A549 (cell line): ENCODE data around the gene SHQ1. TPM values are rescaled to one million over a fixed set of nuclear protein-coding genes. Genes with fewer than 3 reads are reported as not detected.

Experiments
- ATAC-seq, 2 experiments: fragments of 200-7000 bp in 1 of 2; fragments of >200 bp in 1 of 2; cut with Nextera tagmentation in 1 of 2; cut with Tn5 transposase in 1 of 2; 3 replicates each; pipeline versions ENCODE4 v1.8.0 to v1.9.1; 2018 to 2020; ENCODE audit warnings: mild to moderate bottlenecking in 1 of 2, moderate library complexity in 1 of 2
- CTCF ChIA-PET: fragments of 300-600 bp; sonication (Branson Sonifier 250); formaldehyde crosslinking; extraction: SDS; loops from one replicate; lab custom pipeline; 2021; ENCODE audit warnings: antibody characterized with exemption, inconsistent platforms; lab: Yijun Ruan, JAX
- POLR2A ChIA-PET: fragments of 350-600 bp; formaldehyde crosslinking; extraction: SDS; loops from one replicate; lab custom pipeline; 2021; ENCODE audit warnings: antibody characterized with exemption, inconsistent platforms; lab: Yijun Ruan, JAX
- DNase-seq, 2 experiments: peaks; one replicate each; pipeline versions ENCODE4 v3.0.0 to v3.0.0-alpha.2; 2011 to 2016; ENCODE audit warnings: low read depth in 1 of 2, low spot score in 1 of 2
- FAIRE-seq: peaks from 2 replicates; lab custom pipeline; 2011; peaks lifted over from hg19 to GRCh38; lab: Jason Lieb, UNC
- H3K27ac ChIP-seq, 2 experiments: fragments of >200 bp; sonication (Bioruptor Twin); formaldehyde crosslinking; 3 replicates each; pipeline ENCODE4 v1.5.1; 2016 to 2017
- H3K4me1 ChIP-seq: fragments of >200 bp; sonication (Bioruptor Twin); formaldehyde crosslinking; 3 replicates; pipeline ENCODE4 v1.6.1; 2016
- H3K4me2 ChIP-seq: fragments of >200 bp; sonication (Bioruptor Twin); formaldehyde crosslinking; 3 replicates; pipeline ENCODE4 v1.6.1; 2016
- H3K4me3 ChIP-seq: fragments of >200 bp; sonication (Bioruptor Twin); formaldehyde crosslinking; 3 replicates; pipeline ENCODE4 v1.5.1; 2016
- H3K9me3 ChIP-seq: fragments of >200 bp; sonication (Bioruptor Twin); formaldehyde crosslinking; 3 replicates; pipeline ENCODE4 v1.6.1; 2016
- CHD2 ChIP-seq: fragments of 150-350 bp; IDR thresholded peaks from 2 replicates; pipeline ENCODE4 v1.6.1; 2014; ENCODE audit warnings: low read length; ENCODE audit not compliant: partially characterized antibody
- CTCF ChIP-seq: fragments of >200 bp; sonication (Bioruptor Twin); formaldehyde crosslinking; IDR thresholded peaks from 3 replicates; pipeline ENCODE4 v1.5.1; 2016
- HEYL ChIP-seq: fragments of 250-450 bp; sonication (Bioruptor Pico); IDR thresholded peaks from 2 replicates; pipeline ENCODE4 v1.8.0; 2021; ENCODE audit warnings: mild to moderate bottlenecking, moderate library complexity
- HOXA7 ChIP-seq: fragments of 250-450 bp; sonication (Bioruptor Pico); IDR thresholded peaks from 2 replicates; pipeline ENCODE4 v1.5.0; 2020; ENCODE audit warnings: mild to moderate bottlenecking, moderate library complexity
- HOXB13 ChIP-seq: fragments of 250-450 bp; sonication (Bioruptor Pico); IDR thresholded peaks from 2 replicates; pipeline ENCODE4 v1.5.0; 2020; ENCODE audit warnings: low read depth, mild to moderate bottlenecking, moderate library complexity
- HOXB5 ChIP-seq: fragments of 250-450 bp; sonication (Bioruptor Pico); IDR thresholded peaks from 2 replicates; pipeline ENCODE4 v1.5.0; 2020; ENCODE audit warnings: mild to moderate bottlenecking, moderate library complexity
- KDM5A ChIP-seq: fragments of 200-600 bp; sonication (generic); IDR thresholded peaks from 2 replicates; pipeline ENCODE4 v1.6.1; 2016; ENCODE audit warnings: antibody characterized with exemption, mild to moderate bottlenecking
- NFE2L2 ChIP-seq: fragments of 150-350 bp; conservative IDR thresholded peaks from 2 replicates; pipeline ENCODE4 v1.6.1; 2014; ENCODE audit warnings: low read length
- POLR2A ChIP-seq: IDR thresholded peaks from 2 replicates; pipeline ENCODE4 v1.6.1; 2012; ENCODE audit warnings: mild to moderate bottlenecking, low read length
- POLR2AphosphoS2 ChIP-seq: conservative IDR thresholded peaks from 2 replicates; pipeline ENCODE4 v1.6.1; 2012; ENCODE audit warnings: low read length, improper control_type of control experiment, inconsistent platforms
- SMC3 ChIP-seq: fragments of >200 bp; sonication (Bioruptor Twin); formaldehyde crosslinking; IDR thresholded peaks from 3 replicates; pipeline ENCODE4 v1.6.1; 2018; ENCODE audit warnings: inconsistent platforms
- ZFP36 ChIP-seq: fragments of 450-650 bp; IDR thresholded peaks from 2 replicates; pipeline ENCODE4 v1.6.1; 2014; ENCODE audit warnings: borderline replicate concordance; ENCODE audit not compliant: partially characterized antibody
- WGBS: methylation state at CpG from one replicate; pipeline ENCODE4 v1.1.6; 2017; ENCODE audit errors: missing lambda C conversion rate; 5-methylcytosine and 5-hydroxymethylcytosine counted together
- polyA plus RNA-seq, 4 experiments: library from polyadenylated mRNA; depleted of rRNA in 3 of 4; stranded (reverse); fragments of >200 nt; fragmentation: RNase III in 1 of 4; extraction: RNeasy Plus Mini Kit Qiagen cat#74134 plus additional on column Dnase treatment in 1 of 4; gene quantifications; 2 replicates in 3 of 4; 3 replicates in 1 of 4; pipeline ENCODE4 v1.2.3, GENCODE V29; 2011 to 2017
- TF ChIP-seq, protein P1 (sequence below): IDR thresholded peaks from 2 replicates; pipeline ENCODE4 v1.6.1; 2012
- TF ChIP-seq, protein P2 (sequence below): fragments of 250-450 bp; sonication (Bioruptor Pico); IDR thresholded peaks from 2 replicates; pipeline ENCODE4 v1.5.0; 2021; ENCODE audit warnings: mild to moderate bottlenecking, moderate library complexity, borderline replicate concordance

SHQ1 gene
- polyA plus RNA-seq, 2 of the 4 experiments (the other 2 are of a cell fraction), result 18.0 to 22.2 TPM

DNA sequence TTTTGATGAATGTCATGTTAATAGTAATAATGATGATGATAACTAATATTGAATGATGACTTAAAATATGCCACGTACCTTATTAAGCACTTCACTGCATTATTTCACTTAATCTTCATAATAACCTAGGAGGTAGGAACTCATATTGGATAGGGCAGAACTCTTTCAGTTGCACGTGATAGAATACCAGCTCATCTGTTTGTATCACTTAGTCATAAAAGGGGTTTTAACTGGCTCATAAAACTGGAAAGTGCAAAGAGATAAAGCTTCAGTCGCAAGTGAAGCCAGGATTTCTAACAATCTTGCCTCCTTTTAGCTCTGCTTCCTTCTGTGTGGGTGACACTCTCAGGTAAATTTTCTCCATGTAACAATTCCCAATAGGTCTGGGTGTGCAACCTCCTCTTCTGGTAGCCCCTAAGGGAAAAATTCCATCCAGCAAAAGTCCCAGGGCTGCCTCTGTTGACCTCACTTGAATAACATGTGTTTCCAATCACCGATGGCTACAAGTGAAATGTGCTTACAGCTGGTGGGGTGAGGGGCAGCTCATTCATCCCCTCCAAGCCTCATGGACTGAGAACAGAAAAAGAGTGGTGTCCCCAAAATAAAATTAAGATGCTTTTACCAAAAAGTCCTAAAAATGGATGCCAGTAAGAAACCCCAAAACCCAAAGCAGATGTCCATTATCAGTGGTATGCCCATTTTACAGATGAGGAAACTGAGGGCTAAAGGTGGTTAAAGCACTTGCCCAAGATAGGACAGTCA lies 48.9 kb upstream of the SHQ1 start:
- POLR2A ChIA-PET, result no interaction called here
- no peak for DNase-seq
- CTCF ChIA-PET, result interaction anchor here (2.2 kb wide), 1 partner anchor 10 kb away, joined by 10 read pairs; the partner anchor contains the start of gene GXYLT2
- H3K27ac ChIP-seq, result no peak overlapping the region
- 73% methylated on average over 4 of the region's 4 CpGs for WGBS
- no peaks in the 10 kb centered on the region for H3K9me3 ChIP-seq
- H3K4me2 ChIP-seq, result no peak overlapping the region
- TF ChIP-seq, protein P1, sequence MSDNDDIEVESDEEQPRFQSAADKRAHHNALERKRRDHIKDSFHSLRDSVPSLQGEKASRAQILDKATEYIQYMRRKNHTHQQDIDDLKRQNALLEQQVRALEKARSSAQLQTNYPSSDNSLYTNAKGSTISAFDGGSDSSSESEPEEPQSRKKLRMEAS, result no peak
- TF ChIP-seq SMC3, result no peak
- TF ChIP-seq NFE2L2, result no peak
- no peak for TF ChIP-seq KDM5A
- no peak for TF ChIP-seq ZFP36
- TF ChIP-seq HOXB5 (CRISPR knock-in tag), result no peak
- TF ChIP-seq, protein P2, sequence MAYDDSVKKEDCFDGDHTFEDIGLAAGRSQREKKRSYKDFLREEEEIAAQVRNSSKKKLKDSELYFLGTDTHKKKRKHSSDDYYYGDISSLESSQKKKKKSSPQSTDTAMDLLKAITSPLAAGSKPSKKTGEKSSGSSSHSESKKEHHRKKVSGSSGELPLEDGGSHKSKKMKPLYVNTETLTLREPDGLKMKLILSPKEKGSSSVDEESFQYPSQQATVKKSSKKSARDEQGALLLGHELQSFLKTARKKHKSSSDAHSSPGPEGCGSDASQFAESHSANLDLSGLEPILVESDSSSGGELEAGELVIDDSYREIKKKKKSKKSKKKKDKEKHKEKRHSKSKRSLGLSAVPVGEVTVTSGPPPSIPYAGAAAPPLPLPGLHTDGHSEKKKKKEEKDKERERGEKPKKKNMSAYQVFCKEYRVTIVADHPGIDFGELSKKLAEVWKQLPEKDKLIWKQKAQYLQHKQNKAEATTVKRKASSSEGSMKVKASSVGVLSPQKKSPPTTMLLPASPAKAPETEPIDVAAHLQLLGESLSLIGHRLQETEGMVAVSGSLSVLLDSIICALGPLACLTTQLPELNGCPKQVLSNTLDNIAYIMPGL, result no peak
- no peak for TF ChIP-seq CHD2
- no peak for TF ChIP-seq HOXA7 (CRISPR knock-in tag)
- no peak for FAIRE-seq
- peaks cover 9% of the 10 kb centered on the region for H3K4me1 ChIP-seq
- ATAC-seq, result no peak
- H3K4me3 ChIP-seq, result no peak overlapping the region

GRCh38 chr3:72894976-72895552 lies 46.8 kb upstream of the SHQ1 start:
- FAIRE-seq, result no peak
- DNase-seq, result no peak
- WGBS, result 80% methylated on average over 5 of the region's 5 CpGs
- no peak overlapping the region for H3K27ac ChIP-seq
- ChIA-PET POLR2A (no interaction called here), CTCF (no interaction called here)
- no peak for ATAC-seq
- no peaks in the 10 kb centered on the region for H3K9me3 ChIP-seq
- TF ChIP-seq CHD2, result no peak
- no peak for TF ChIP-seq POLR2AphosphoS2
- TF ChIP-seq HEYL (CRISPR knock-in tag), result no peak
- no peak overlapping the region for H3K4me3 ChIP-seq
- H3K4me1 ChIP-seq, result peaks cover 22% of the 10 kb centered on the region
- H3K4me2 ChIP-seq, result no peak overlapping the region

- ChIA-PET CTCF (interaction anchor here (0.8 to 1.9 kb wide), 4 partner anchors 12 to 294 kb away, joined by 3 to 6 read pairs (median 3); no protein-coding TSS in a partner anchor), POLR2A (no interaction called here)
- DNase-seq (peak in 1 of 2 experiments; percentile 36), FAIRE-seq (no peak), ATAC-seq (peak in 1 of 2 experiments; percentile 33; a peak in 1 of 6 replicates)
- H3K4me1 ChIP-seq, result peaks cover 22% of the 10 kb centered on the region
- H3K27ac ChIP-seq, result peak overlapping the region in 1 of 2 experiments; percentile 53; a peak in 2 of 6 replicates
- no peaks in the 10 kb centered on the region for H3K9me3 ChIP-seq
- H3K4me2 ChIP-seq, result no peak overlapping the region; the same call in 2 of the 3 replicates
- WGBS, result 58% methylated on average over 4 of the region's 4 CpGs
- TF ChIP-seq POLR2A (no peak), HOXB13 (CRISPR knock-in tag) (no peak), CTCF (peak; percentile 24; the same call in 2 of the 3 replicates)
- H3K4me3 ChIP-seq, result no peak overlapping the region
These were observed 44.6 kb upstream of the SHQ1 start for GRCh38 chr3:72892870-72893269.
